GM08714 (cell line): Measurements from ENCODE around the gene CCDC116.
A peak's percentile ranks its signal among the peaks of the same experiment; 100 is the strongest.

Experiments
- H3K4me3 ChIP-seq: fragments of 200-500 bp; sonication (Bioruptor generic); 2 replicates; pipeline ENCODE4 v1.5.1; 2014; ENCODE audit warnings: mild to moderate bottlenecking, low read length, inconsistent platforms
- ZNF274 ChIP-seq: IDR thresholded peaks from 2 replicates; pipeline ENCODE4 v1.6.1; 2012; ENCODE audit warnings: mild to moderate bottlenecking, low read depth, low read length

The CCDC116 gene

DNA sequence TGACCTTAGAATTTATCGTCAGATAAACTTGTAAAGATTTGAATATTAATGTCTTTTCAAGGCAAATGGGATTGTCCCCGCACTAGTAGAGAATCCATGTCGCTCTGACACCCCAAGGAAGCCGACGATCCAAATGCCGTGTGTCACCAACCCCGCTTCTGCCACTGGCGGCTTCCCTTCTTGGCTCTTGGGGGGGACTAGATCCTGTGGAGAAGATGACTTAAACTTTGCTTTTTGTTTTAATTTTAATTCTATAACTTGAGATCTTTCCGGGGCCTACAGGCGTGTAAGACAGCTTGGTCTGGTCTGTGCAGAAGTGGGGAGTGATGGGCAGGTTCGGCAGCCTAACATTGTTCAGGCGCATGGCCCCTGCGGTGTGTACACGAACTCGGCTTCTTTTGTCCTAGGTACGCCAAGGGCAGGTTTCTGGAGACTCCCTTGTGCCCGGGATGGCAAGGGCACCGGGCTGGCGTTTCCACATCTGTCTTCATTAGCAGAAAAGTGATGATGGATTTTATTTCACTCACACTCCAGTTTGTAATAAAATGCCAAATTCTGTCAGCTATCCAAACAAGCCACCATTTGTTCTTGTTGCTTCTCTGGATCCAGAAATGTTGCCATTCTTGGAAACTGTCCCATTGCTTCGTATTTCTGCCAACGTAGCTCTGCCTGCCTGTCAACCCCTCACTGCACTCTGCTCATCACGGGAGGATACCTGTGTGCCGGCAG is 9.5 kb upstream of the CCDC116 start:
- no peak overlapping the region for H3K4me3 ChIP-seq
- TF ChIP-seq ZNF274: no peak

DNA sequence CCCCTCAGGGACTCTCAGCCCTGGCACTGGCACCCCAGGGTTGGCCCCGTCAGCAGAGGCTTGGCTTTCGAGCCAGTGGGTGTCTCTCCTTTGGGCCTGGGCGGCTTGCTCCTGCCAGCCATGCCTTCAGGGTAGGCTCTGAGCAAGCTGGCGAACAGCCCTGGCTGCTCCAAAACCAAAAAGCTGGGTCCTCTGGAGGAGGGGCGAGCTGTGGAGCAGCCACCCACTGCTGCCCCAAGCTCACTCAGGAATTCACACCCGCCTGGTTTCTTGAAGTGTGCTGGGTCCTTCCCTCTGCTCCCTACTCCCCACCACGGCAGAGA is 9.0 kb upstream of the CCDC116 start:
- H3K4me3 ChIP-seq: no peak overlapping the region
- TF ChIP-seq ZNF274: no peak

DNA sequence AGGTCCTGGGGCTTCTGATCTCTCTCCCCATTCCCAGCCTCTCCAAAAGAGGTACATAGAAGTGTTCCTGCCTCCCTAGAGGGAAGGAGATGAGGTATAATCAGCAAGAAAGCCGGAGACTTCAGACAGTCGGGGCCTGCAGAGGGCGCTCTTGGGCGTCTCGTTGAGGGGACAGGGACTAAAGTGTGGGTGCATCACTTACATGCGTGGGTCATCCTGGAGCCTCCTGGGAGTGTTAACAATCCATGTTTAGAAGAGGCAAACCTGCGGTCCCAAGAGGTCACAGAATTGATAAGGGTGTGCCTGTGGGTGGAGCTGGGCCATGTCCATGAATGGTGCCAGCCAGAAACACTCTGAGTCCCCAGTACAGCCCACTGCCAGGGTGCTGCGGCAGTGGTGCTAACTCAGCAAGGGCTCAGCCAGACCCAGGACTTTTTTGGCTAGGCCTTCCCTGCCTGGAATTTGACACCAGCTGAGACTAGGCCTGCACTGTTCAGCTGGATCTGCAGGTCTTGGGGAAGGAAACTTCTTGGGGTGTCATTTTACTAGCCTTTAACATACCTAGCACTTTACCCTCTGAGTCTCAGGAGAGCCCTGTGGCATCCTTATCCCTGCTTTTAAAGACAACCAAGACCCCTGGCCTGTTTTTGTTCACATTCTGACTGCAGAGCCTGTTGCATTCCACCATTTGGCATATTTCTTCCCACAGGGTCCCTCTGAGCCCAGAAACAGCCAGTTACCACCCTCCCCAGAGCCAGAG is 8.3 kb upstream of the CCDC116 start:
- no peak overlapping the region for H3K4me3 ChIP-seq
- no peak for TF ChIP-seq ZNF274

DNA sequence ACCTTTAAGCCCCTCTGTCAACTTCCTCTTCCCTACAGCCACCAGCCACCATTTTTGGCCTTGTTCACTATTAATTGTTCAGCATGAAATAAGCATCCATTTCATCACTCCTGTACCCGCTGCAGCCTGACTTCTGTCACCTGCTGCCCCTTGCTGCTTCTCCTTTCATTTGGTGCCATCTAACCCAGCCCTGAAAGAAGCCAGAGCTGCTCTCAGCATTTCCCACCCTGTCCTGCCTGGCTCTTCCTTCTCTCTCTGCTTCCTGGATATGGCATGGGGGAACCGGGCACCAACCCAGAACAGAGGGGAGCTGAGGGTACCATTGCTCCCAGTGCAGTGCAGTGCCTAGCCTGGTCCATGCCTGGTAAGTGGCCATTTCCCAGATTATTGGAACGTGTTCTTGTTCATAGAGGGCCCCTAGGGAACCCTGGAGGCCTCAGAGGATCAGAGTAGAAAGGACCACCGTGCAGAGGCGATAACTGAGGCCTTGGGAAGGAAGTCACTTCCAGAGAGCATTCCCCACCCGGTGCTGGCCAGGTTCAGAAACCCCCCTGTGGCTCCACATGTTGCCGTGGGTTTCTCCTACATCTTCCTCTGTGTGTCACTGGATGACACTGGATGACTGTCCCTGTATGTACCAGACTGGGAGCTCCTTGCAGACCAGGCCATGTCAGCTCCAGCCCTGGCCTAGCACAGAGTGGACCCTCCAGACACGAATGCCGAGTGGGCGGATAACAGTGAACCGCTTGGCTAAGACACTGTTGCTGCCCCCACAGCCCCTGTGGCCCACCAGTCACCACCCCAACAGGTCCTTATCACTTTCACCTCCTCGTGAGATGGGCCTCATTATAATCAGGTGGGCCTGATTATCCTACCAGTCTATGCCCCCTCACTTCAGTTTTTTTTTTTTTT is 7.4 kb upstream of the CCDC116 start:
- no peak for TF ChIP-seq ZNF274
- no peak overlapping the region for H3K4me3 ChIP-seq

DNA sequence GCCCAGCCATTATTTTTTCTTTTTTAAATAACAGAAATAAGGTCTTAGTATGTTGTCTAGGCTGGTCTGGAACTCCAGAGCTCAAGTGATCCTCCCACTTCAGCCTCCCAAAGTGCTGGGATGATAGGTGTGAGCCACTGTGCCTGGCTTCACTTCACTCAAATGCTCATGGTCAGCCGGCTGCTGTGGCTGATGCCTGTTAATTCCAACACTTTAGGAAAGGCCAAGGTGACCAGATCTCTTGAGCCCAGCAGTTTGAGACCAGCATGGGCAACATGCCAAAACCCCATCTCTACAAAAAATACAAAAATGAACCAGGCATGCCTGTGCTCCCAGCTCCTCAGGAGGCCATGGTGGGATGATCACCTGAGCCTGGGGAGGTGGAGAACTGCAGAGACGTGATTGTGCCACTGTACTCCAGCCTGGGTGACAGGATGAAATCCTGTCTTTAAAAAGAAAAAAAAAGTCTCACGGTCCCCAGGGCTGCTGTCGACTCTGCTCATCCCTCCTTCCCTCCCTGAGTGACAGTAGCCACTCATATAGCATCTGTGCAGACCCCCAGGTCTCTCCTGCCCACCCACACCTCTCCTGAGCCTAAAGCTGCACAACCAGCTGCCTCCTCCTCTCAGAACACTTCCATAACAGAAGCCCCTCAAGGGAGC is 6.4 kb upstream of the CCDC116 start:
- no peak for TF ChIP-seq ZNF274

DNA sequence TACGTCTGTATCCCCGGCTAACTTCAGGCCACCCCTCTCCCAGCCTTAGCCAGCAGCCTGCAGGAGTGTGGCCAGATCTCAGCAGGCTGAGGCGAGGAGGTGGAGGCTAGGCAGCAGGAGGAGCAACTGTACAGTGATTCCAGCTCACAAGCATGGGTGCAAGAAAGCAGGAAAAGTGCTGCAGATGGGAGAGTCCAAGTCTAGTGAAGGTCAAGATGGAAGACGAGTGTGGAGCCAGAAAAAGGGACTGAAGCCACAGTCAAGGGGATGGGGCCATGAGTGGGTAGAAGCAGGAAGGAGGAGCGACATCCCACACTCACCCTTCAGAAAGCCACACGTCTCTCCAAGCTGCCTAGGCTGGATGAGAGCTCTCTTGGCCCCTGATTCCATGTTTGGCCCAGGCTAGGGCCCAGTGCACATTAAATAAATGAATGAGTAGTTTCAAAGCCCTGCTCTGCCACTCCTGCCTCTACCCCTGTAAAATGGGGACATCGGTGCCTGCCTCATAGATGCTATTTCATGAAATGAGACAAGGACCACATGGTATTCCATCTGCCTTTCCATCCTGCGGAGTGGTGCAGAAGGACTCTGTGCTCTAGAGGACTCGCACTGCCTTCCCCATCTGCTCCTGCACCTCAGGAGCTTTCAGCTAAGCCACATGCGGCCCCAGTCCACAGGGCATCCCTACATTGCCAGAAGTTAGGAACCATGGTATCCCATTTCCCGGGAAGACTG is 5.7 kb upstream of the CCDC116 start:
- H3K4me3 ChIP-seq: no peak overlapping the region
- TF ChIP-seq ZNF274: no peak

More for the DNA sequence above, 6.4 kb upstream of the CCDC116 start:
- H3K4me3 ChIP-seq: no peak overlapping the region

DNA sequence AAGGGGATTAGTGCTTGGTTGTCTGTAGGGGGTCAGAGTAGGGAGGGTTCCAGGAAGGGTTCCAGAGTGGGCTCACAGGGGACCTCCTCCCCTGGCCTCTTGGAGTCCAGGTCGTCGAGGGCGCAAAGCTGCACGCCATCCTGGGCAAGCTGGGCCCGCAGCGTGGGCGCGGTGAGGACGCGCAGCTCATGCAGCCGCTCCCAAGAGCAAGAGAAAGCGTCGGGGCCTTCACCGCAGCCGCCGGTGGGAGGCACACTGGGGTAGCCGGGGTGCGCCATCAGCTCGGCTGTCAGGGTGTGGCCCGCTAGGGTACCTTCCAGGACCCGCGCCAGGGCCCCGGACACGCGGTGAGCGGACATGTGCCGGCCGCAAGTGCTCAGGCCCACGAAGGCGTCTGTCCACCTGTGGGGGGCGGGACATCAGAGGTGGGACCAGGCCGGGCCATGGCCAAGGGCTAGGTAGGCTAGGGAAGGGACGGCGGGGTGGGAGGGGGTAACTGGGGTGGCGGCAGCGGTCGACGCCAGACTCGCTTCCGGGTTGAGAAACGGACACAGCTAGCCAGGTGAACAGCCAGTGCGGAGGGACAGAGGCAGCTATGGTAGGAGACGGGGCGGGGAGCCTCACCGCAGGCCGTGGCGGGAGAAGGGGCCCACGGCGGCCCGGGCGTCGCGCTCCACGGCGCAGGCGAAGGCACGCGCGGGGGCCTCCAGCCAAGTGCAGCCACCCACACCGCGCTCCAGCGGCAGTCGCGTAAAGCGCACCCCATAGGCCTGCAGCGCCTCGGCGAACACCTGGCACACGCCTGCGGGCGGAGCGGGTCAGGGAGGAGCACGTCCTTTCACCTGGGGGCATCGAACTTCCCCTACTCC is 3.9 kb upstream of the CCDC116 start:
- H3K4me3 ChIP-seq: peak overlapping the region; percentile 86; the same call in 1 of the 2 replicates
- no peak for TF ChIP-seq ZNF274

DNA sequence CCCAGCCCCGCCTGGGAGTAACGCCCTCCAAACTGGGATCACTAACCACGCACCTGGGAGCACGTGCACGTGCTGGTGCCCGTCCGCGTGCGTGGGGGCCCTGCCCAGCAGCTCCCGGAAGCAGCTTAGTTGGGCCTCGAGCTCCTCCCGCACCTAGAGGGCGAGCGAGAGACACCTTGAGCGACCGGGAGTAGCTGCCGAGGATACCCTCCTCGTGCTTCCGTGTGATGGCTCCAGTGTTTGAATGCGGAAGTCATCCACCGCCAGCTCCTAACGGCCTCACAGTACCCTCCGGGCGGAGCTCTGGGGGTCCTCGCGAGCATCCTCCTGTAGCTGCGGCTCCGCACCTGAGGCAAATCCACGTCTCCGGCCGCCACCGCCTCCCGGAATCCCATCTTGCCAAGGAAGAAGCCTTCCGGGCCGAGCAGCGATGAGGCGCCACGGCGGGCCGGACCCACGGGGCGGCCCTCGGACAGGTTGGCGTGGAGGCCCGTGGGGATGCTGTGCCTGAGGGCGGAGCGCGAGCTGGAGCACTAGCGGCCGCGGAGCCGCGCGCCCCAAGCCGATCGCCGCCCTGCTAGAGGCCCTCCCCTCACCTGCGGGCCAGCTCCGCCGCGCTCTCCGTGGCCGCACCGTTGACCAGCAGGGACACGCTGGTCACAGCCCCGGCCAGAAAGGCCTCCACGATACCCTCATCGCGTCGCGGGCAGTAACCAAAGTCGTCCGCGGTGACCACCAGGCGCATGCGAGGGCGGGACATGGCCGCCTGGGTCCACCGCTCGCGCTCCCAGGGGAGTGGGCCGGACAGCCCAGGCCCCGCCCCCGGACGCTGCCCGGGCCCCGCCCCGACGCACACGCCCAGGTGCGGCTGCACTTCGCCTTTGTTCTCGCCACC is 3.1 kb upstream of the CCDC116 start, which contains the start of gene YDJC:
TSS of gene YDJC (minus strand) at position 768 of the 895 bp plus-strand sequence. CDS start at position 760, 8 bp downstream.
- peak within 1 kb of the TSS; percentile 86 for H3K4me3 ChIP-seq
- TF ChIP-seq ZNF274: no peak

DNA sequence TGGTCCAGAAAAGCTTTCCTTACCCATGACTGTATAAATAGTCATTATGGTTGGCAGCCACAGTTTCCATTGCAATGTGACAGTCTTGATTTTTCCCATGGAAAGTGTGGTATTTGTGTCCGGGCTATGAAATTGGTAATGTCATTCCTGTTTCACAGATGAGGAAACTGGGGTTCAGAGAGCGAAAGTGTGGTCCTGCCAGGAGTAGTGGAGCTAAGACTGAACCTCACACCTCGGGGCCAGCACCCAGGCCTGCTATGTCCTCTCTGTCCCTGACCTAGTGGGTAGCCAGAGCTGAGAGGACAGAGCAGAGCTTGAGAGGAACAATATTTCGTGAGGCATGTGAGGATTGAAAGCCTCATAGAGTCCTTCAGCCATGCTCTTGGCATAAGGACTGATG is 1.5 kb upstream of the CCDC116 start:
- no peak overlapping the region for H3K4me3 ChIP-seq
- no peak for TF ChIP-seq ZNF274

DNA sequence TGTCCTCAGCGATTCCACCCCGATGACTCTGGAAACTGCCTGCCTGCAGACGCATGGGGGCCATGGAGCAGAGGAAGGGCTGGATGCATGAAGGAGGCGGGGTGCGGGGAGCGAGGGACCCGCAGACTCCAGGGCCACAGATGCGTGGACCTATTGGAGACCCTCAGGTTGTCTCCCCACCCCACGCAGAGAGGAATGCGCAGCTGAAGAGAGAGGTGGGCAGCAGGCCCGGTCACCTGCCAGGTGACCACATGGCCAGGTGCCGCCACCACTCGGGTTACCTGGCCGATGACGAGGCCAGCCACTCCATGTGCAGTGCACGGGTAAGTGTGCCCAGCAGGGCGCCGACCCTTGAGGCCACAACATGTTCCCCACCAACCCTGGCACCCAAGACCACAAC is 371 bp downstream of the CCDC116 start:
- H3K4me3 ChIP-seq: no peak overlapping the region
- no peak for TF ChIP-seq ZNF274

DNA sequence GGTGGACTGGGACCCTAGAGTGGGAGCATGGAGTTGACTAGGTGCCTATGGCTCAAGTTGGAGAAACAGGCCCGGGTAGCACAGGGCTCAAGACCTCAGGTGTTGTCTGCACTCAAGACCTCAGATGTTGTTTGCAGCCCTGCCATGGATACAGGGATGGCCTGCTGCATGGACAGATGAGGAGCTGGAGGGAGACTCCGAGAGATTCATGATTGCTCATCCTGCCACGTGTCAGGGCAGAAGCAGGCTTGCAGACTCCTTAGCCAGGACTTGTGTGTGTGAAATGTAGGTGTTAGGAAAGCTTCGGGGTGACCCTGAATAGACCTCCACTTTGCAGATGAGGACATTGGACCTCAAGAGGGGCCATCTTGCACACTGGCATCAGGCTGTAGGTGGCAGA is 921 bp downstream of the CCDC116 start:
- no peak for TF ChIP-seq ZNF274
- no peak overlapping the region for H3K4me3 ChIP-seq
